Mucosa of descending colon (tissue), 3 donors: Measurements from ENCODE around the gene OBP2A. TPM values are rescaled to one million over a fixed set of nuclear protein-coding genes. Genes with fewer than 3 reads are reported as not detected.
"Not testable (repeated sequence)": the region's sequence is repeated elsewhere in the genome, so short reads cannot be mapped to it uniquely, and the experiment has no call there.

Experiments used
- ATAC-seq: fragments of 200-7000 bp; cut with Tn5 transposase; one replicate; pipeline ENCODE4 v1.9.1; 2020; ENCODE audit warnings: mild to moderate bottlenecking, moderate library complexity
- DNase-seq, 3 donors: peaks; one replicate each; pipeline ENCODE4 v3.0.0-alpha.2; 2020
- H3K36me3 ChIP-seq: fragments of 200-600 bp; one replicate; pipeline ENCODE4 v1.8.0; 2021; ENCODE audit warnings: low read depth, mild to moderate bottlenecking
- H3K4me1 ChIP-seq: fragments of 200-600 bp; one replicate; pipeline ENCODE4 v1.8.0; 2021; ENCODE audit warnings: low read depth, mild to moderate bottlenecking
- H3K4me3 ChIP-seq: fragments of 200-600 bp; one replicate; pipeline ENCODE4 v1.8.0; 2021; ENCODE audit warnings: mild to moderate bottlenecking
- H3K9me3 ChIP-seq: fragments of 200-600 bp; one replicate; pipeline ENCODE4 v1.8.0; 2021; ENCODE audit warnings: mild to moderate bottlenecking
- intact Hi-C, 2 donors: fragments of 100-400 bp; cut with DNase I in 1 of 2; cut with micrococcal nuclease in 1 of 2; formaldehyde crosslinking; loops; one replicate each; pipeline versions ENCODE4 v1.11.0 to v1.11.1; 2022; cut with DNase I, micrococcal nuclease
- total RNA-seq, 3 donors: library from RNA; stranded (reverse); fragmentation: NEBNext Ultra II Directional in 2 of 3; extraction: Animal tissue kit (Norgen Biotek cat#: 25700) in 2 of 3; gene quantifications; one replicate each; pipeline versions ENCODE4 v1.2.1 to v1.2.4, GENCODE V29; 2021 to 2023
- TF ChIP-seq, protein P1 (sequence below): fragments of 200-600 bp; IDR thresholded peaks from one replicate; pipeline ENCODE4 v1.8.0; 2022; ENCODE audit warnings: antibody characterized with exemption, mild to moderate bottlenecking
- donor health status: DM: no; HTN: no; CAD: no; lungs with moderate emphysema.
- donor health status: DM: no; HTN: no; CAD: no.
- donor health status: DM: no; HTN: yes; CAD: no.

OBP2A gene
- total RNA-seq, 3 donors from 2014 or later = not detected

GRCh38 chr9:135508211-135508820 lies 37.6 kb upstream of the OBP2A start:
- TF ChIP-seq, protein P1, sequence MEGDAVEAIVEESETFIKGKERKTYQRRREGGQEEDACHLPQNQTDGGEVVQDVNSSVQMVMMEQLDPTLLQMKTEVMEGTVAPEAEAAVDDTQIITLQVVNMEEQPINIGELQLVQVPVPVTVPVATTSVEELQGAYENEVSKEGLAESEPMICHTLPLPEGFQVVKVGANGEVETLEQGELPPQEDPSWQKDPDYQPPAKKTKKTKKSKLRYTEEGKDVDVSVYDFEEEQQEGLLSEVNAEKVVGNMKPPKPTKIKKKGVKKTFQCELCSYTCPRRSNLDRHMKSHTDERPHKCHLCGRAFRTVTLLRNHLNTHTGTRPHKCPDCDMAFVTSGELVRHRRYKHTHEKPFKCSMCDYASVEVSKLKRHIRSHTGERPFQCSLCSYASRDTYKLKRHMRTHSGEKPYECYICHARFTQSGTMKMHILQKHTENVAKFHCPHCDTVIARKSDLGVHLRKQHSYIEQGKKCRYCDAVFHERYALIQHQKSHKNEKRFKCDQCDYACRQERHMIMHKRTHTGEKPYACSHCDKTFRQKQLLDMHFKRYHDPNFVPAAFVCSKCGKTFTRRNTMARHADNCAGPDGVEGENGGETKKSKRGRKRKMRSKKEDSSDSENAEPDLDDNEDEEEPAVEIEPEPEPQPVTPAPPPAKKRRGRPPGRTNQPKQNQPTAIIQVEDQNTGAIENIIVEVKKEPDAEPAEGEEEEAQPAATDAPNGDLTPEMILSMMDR = no peak
- ATAC-seq = no peak
- Histone ChIP-seq H3K4me1 (no peaks in the 10 kb centered on the region), H3K9me3 (peaks cover 6% of the 10 kb centered on the region), H3K4me3 (no peak overlapping the region), H3K36me3 (no peaks in the 10 kb centered on the region)
- intact Hi-C loops = no loop called here
- peak in 1 of 3 donors; percentile 8 for DNase-seq

DNA sequence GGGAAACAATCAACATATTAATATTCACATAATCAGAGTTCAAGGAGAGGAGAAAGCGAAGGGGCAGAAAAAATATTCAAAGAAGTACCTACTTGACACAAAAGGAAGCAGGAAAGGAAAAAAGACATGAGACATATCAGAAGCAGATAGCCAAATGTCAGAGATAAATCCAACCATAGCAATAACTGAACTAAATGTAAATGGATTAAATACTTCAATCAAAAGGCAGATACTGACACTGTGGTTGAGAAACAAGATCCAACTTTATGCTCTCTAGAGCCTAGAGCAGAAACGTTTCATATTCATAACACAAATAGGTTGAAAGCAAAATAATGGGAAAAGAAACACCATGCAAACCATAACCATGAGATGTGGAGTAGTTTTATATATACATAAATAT lies 36.5 kb upstream of the OBP2A start:
- ATAC-seq = no peak
- Histone ChIP-seq H3K4me3 (no peak overlapping the region), H3K9me3 (peaks cover 6% of the 10 kb centered on the region), H3K4me1 (no peaks in the 10 kb centered on the region), H3K36me3 (no peaks in the 10 kb centered on the region)
- no peak for DNase-seq
- intact Hi-C loops = no loop called here
- TF ChIP-seq, protein P1 = no peak

DNA sequence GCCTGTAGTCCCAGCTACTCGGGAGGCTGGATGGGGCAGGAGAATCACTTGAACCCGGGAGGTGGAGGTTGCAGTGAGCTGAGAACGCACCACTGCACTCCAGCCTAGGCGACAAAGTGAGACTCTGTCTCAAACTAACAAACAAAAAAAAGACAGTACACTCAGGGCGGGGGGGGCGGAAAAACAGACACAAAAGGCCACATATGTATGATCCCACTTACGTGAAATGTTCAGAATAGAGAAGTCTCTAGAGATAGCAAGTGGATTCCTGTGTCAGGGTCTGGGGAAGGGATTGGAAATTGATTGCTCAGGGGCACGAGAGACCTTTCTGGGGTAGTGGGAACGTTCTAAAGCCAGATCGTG lies 33.7 kb upstream of the OBP2A start:
- Histone ChIP-seq H3K9me3 (peaks cover 6% of the 10 kb centered on the region), H3K4me3 (no peak overlapping the region), H3K36me3 (no peaks in the 10 kb centered on the region), H3K4me1 (no peaks in the 10 kb centered on the region)
- intact Hi-C loops = no loop called here
- TF ChIP-seq, protein P1 = no peak
- DNase-seq (no peak), ATAC-seq (no peak)

DNA sequence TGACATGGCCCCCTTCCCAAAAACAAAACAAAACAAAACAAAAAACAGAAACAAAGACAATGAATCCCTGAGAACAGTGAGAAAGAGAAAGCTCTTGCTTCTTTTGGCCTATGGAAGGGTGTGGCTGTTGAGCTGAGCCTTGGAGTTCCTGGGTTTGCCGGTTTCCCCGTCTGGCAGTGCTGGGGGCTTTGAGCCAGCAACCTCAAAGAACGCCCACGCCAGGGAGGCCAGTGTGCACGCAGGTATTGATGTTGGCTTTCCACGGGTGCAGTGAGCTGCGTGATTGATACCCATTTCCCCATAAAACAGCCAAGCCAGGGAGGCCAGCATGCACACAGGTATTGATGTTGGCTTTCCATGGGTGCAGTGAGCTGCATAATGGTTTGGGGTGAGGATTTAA lies 33.0 kb upstream of the OBP2A start:
- Histone ChIP-seq H3K9me3 (peaks cover 6% of the 10 kb centered on the region), H3K36me3 (no peaks in the 10 kb centered on the region), H3K4me3 (no peak overlapping the region), H3K4me1 (no peaks in the 10 kb centered on the region)
- ATAC-seq = no peak
- DNase-seq = no peak
- intact Hi-C loops = no loop called here
- TF ChIP-seq, protein P1 = no peak

GRCh38 chr9:135513351-135513846 lies 32.5 kb upstream of the OBP2A start:
- no peak for ATAC-seq

DNA sequence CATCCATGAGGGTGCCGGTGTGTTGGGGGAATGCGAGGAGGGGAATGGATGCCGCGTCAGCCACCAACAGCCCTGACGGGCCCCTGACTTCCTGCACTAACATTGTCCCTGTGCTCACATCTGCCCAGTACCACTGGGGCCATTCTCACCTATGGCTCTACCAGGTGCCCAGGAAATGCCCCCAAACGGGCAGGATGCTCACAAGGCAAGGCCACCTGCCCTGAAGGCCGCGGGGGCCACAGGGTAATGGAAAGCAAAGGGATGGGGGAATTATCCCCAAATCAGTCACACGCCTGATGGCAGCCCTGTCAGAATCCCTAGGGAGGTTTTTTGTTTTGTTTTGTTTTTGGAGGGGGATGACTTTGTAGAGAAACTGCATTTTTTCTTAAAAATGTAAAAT lies 32.0 kb upstream of the OBP2A start:
- intact Hi-C loops, H3K36me3 ChIP-seq, H3K4me1 ChIP-seq, H3K9me3 ChIP-seq, ATAC-seq, H3K4me3 ChIP-seq, DNase-seq: not testable (repeated sequence)

More at GRCh38 chr9:135513351-135513846, 32.5 kb upstream of the OBP2A start:
- intact Hi-C loops = no loop called here
- Histone ChIP-seq H3K4me3 (no peak overlapping the region), H3K9me3 (peaks cover 6% of the 10 kb centered on the region), H3K4me1 (no peaks in the 10 kb centered on the region), H3K36me3 (no peaks in the 10 kb centered on the region)
- TF ChIP-seq, protein P1 = no peak
- no peak for DNase-seq
